CD14-positive monocyte (primary cell): ENCODE measurements around the gene POLK. TPM values are rescaled to one million over a fixed set of nuclear protein-coding genes. Genes with fewer than 3 reads are reported as not detected.

Experiments
- DNase-seq, 3 donors: peaks; one replicate each; pipeline ENCODE4 v3.0.0-alpha.2; 2011 to 2022
- H2AFZ ChIP-seq: 2 replicates; pipeline ENCODE4 v1.6.0; 2012; ENCODE audit warnings: mild to moderate bottlenecking, low read depth, low read length, inconsistent platforms; ENCODE audit not compliant: insufficient read depth, poor library complexity, severe bottlenecking
- H3K27ac ChIP-seq, 2 donors: 1 replicate in 1 of 2; 2 replicates in 1 of 2; pipeline ENCODE4 v1.5.1; 2012 to 2013; ENCODE audit warnings: low read length in 2 of 2, control low read depth in 1 of 2, inconsistent platforms in 1 of 2, low read depth in 1 of 2, mild to moderate bottlenecking in 1 of 2
- H3K27me3 ChIP-seq, 2 donors: one replicate each; pipeline versions ENCODE4 v1.6.0 to v1.6.1; 2011 to 2013; ENCODE audit warnings: low read length in 2 of 2; ENCODE audit not compliant: control insufficient read depth in 2 of 2, insufficient read depth in 2 of 2
- H3K36me3 ChIP-seq, 2 donors: replicated peaks in 1 of 2; 1 replicate in 1 of 2; 2 replicates in 1 of 2; pipeline versions ENCODE4 v1.5.1 to v1.6.1; 2012 to 2013; ENCODE audit warnings: low read length in 2 of 2, control low read depth in 1 of 2, inconsistent platforms in 1 of 2, mild to moderate bottlenecking in 1 of 2; ENCODE audit not compliant: insufficient read depth in 2 of 2, control insufficient read depth in 1 of 2
- H3K4me1 ChIP-seq, 2 donors: 1 replicate in 1 of 2; 2 replicates in 1 of 2; pipeline versions ENCODE4 v1.5.1 to v1.6.1; 2012 to 2013; ENCODE audit warnings: low read length in 2 of 2, control low read depth in 1 of 2, inconsistent platforms in 1 of 2, mild to moderate bottlenecking in 1 of 2, moderate library complexity in 1 of 2; ENCODE audit not compliant: insufficient read depth in 2 of 2, control insufficient read depth in 1 of 2
- H3K4me2 ChIP-seq: replicated peaks from 2 replicates; pipeline ENCODE3; 2012; ENCODE audit warnings: low read length, moderate library complexity, mild to moderate bottlenecking; ENCODE audit not compliant: poor library complexity, severe bottlenecking; ENCODE audit errors: extremely low read depth
- H3K4me3 ChIP-seq, 3 experiments: fragments of 200-600 bp in 1 of 3; sonication (generic) in 1 of 3; replicated peaks in 1 of 3; 1 replicate in 2 of 3; 2 replicates in 1 of 3; pipeline ENCODE4 v1.5.1; 2011 to 2013; ENCODE audit warnings: low read length in 3 of 3, mild to moderate bottlenecking in 3 of 3, control low read depth in 2 of 3, low read depth in 2 of 3, inconsistent platforms in 1 of 3, moderate library complexity in 1 of 3
- H3K79me2 ChIP-seq: 2 replicates; pipeline ENCODE4 v1.6.0; 2012; ENCODE audit warnings: mild to moderate bottlenecking, control low read depth, inconsistent platforms, low read length, moderate library complexity; ENCODE audit not compliant: insufficient read depth
- H3K9ac ChIP-seq: 2 replicates; pipeline ENCODE4 v1.6.0; 2017; ENCODE audit warnings: low read length, mild to moderate bottlenecking; ENCODE audit not compliant: insufficient read depth, poor library complexity, severe bottlenecking
- H3K9me3 ChIP-seq, 2 donors: replicated peaks in 1 of 2; 1 replicate in 1 of 2; 2 replicates in 1 of 2; pipeline versions ENCODE4 v1.5.1 to v1.6.1; 2012 to 2013; ENCODE audit warnings: low read length in 2 of 2, control low read depth in 1 of 2; ENCODE audit not compliant: control insufficient read depth in 1 of 2, insufficient read depth in 1 of 2
- H4K20me1 ChIP-seq: 2 replicates; pipeline ENCODE4 v1.6.0; 2012; ENCODE audit warnings: mild to moderate bottlenecking, low read length, control low read depth, moderate library complexity; ENCODE audit not compliant: insufficient read depth
- H3K27ac Mint-ChIP-seq, 7 donors: one replicate each; pipeline ENCODE4 v1.8.0; 2020; ENCODE audit warnings: mild to moderate bottlenecking in 7 of 7, mixed read lengths in 7 of 7, moderate library complexity in 6 of 7, inconsistent platforms in 2 of 7
- H3K27me3 Mint-ChIP-seq, 3 donors: one replicate each; pipeline ENCODE4 v1.8.0; 2021 to 2022; ENCODE audit warnings: low read depth in 3 of 3, mild to moderate bottlenecking in 3 of 3, mixed read lengths in 3 of 3, moderate library complexity in 3 of 3, inconsistent platforms in 1 of 3
- H3K36me3 Mint-ChIP-seq, 2 donors: one replicate each; pipeline ENCODE4 v1.8.0; 2020; ENCODE audit warnings: mixed read lengths in 2 of 2, inconsistent platforms in 1 of 2, mild to moderate bottlenecking in 1 of 2
- H3K4me1 Mint-ChIP-seq: one replicate; pipeline ENCODE4 v1.8.0; 2020; ENCODE audit warnings: mild to moderate bottlenecking, mixed read lengths
- H3K4me3 Mint-ChIP-seq, 2 donors: one replicate each; pipeline ENCODE4 v1.8.0; 2020; ENCODE audit warnings: mild to moderate bottlenecking in 2 of 2, mixed read lengths in 2 of 2, moderate library complexity in 1 of 2
- H3K9me3 Mint-ChIP-seq, 7 donors: one replicate each; pipeline ENCODE4 v1.8.0; 2020 to 2022; ENCODE audit warnings: mixed read lengths in 7 of 7, mild to moderate bottlenecking in 6 of 7, moderate library complexity in 6 of 7, inconsistent platforms in 2 of 7
- CTCF ChIP-seq: fragments of 200-600 bp; IDR thresholded peaks from one replicate; pipeline ENCODE4 v1.8.0; 2022; ENCODE audit warnings: antibody characterized with exemption, mild to moderate bottlenecking
- WGBS: methylation state at CpG from one replicate; pipeline ENCODE4 v1.1.5; 2013; ENCODE audit warnings: missing lambda C conversion rate; ENCODE audit not compliant: insufficient coverage; 5-methylcytosine and 5-hydroxymethylcytosine counted together
- intact Hi-C, 2 donors: fragments of 100-400 bp; cut with micrococcal nuclease; formaldehyde crosslinking; loops; one replicate each; pipeline versions ENCODE4 v1.15.0 to v1.15.1; 2023
- polyA plus RNA-seq, 3 donors: library from polyadenylated mRNA; depleted of rRNA in 1 of 3; unstranded in 2 of 3; stranded (reverse) in 1 of 3; fragments of 300-500 nt in 2 of 3; fragments of >200 nt in 1 of 3; fragmentation: Illumina TruSeq in 2 of 3; gene quantifications; 1 replicate in 2 of 3; 2 replicates in 1 of 3; pipeline ENCODE4 v1.2.3, GENCODE V29; 2012 to 2021

Gene POLK
- polyA plus RNA-seq, 3 donors: 18.1 to 27.2 (median 22.3) TPM

GRCh38 chr5:75611311-75612225, 99.9 kb downstream of the POLK start, which contains the start of gene ANKDD1B:
Gene ANKDD1B (plus strand): TSS chr5:75611453. CDS start chr5:75611635, 182 bp downstream.
- H3K79me2 ChIP-seq: no peaks in the 10 kb centered on the region
- no peak for TF ChIP-seq CTCF
- H4K20me1 ChIP-seq: no peaks in the 10 kb centered on the region
- peak within 1 kb of the TSS; percentile 38 for H2AFZ ChIP-seq
- peaks cover 13 to 18% (median 18%) of the 10 kb centered on the region in 3 donors for H3K27me3 Mint-ChIP-seq
- peak within 1 kb of the TSS in 1 of 7 donors; percentile 36 for H3K27ac Mint-ChIP-seq
- no peak within 1 kb of the TSS for H3K27ac ChIP-seq
- H3K4me3 Mint-ChIP-seq: peak within 1 kb of the TSS; percentile 81 to 95
- peaks cover 4 to 8% of the 10 kb centered on the region in 2 donors for H3K36me3 Mint-ChIP-seq
- H3K27me3 ChIP-seq: peaks cover 5 to 11% of the 10 kb centered on the region in 2 donors
- H3K4me3 ChIP-seq: peak within 1 kb of the TSS; percentile 21 to 65 (median 30)
- H3K4me2 ChIP-seq: peak within 1 kb of the TSS; percentile 66
- peaks cover 0 to 3% (median 0%) of the 10 kb centered on the region in 7 donors for H3K9me3 Mint-ChIP-seq
- H3K4me1 Mint-ChIP-seq: peaks cover 25% of the 10 kb centered on the region
- peaks cover 17 to 20% of the 10 kb centered on the region in 2 donors for H3K4me1 ChIP-seq
- intact Hi-C loops: no loop called here
- no peaks in the 10 kb centered on the region for H3K9me3 ChIP-seq
- DNase-seq: peak in 1 of 3 donors; percentile 5
- H3K9ac ChIP-seq: peak within 1 kb of the TSS; percentile 51
- 2% methylated on average over 46 of the region's 52 CpGs for WGBS
- no peaks in the 10 kb centered on the region for H3K36me3 ChIP-seq

- H3K4me1 Mint-ChIP-seq: peaks cover 21% of the 10 kb centered on the region
- Histone ChIP-seq H3K9ac (no peak overlapping the region), H2AFZ (no peak overlapping the region), H3K4me1 (peaks cover 17% of the 10 kb centered on the region in 2 donors), H3K36me3 (no peaks in the 10 kb centered on the region), H4K20me1 (no peaks in the 10 kb centered on the region), H3K27ac (no peak overlapping the region), H3K79me2 (no peaks in the 10 kb centered on the region), H3K9me3 (no peaks in the 10 kb centered on the region), H3K4me2 (peak overlapping the region; percentile 66), H3K27me3 (peaks cover 5 to 11% of the 10 kb centered on the region in 2 donors), H3K4me3 (no peak overlapping the region)
- no peak for DNase-seq
- no peaks in the 10 kb centered on the region for H3K9me3 Mint-ChIP-seq
- intact Hi-C loops: no loop called here
- TF ChIP-seq CTCF: no peak
- no peak overlapping the region for H3K4me3 Mint-ChIP-seq
- no peak overlapping the region for H3K27ac Mint-ChIP-seq
- peaks cover 13 to 18% (median 18%) of the 10 kb centered on the region in 3 donors for H3K27me3 Mint-ChIP-seq
- peaks cover 4 to 8% of the 10 kb centered on the region in 2 donors for H3K36me3 Mint-ChIP-seq
- 83% methylated on average over 1 of the region's 12 CpGs for WGBS
Measured at GRCh38 chr5:75612226-75612569, 100.5 kb downstream of the POLK start.
